Left renal cortex interstitium (tissue), 4 donors: ENCODE results near the gene DNAJC21. TPM values are rescaled to one million over a fixed set of nuclear protein-coding genes. Genes with fewer than 3 reads are reported as not detected.

Experiments
- DNase-seq, 4 donors: peaks; one replicate each; pipeline ENCODE4 v3.0.0-alpha.2; 2013; ENCODE audit warnings: low read depth in 4 of 4, low spot score in 2 of 4, missing footprints in 1 of 4
- polyA plus RNA-seq, 4 donors: library from polyadenylated mRNA; unstranded; fragments of 120-200 nt; gene quantifications; one replicate each; pipeline ENCODE4 v1.2.1, GENCODE V29; 2013; ENCODE audit not compliant: insufficient read length in 4 of 4

The DNAJC21 gene
- polyA plus RNA-seq, 4 donors = 63.8 to 87.1 (median 77.7) TPM

- no peak for DNase-seq
Measured at GRCh38 chr5:34976347-34976746, 47.0 kb downstream of the DNAJC21 start.

- peak in 1 of 4 donors; percentile 20 for DNase-seq
Measured at GRCh38 chr5:34977934-34978613, 48.7 kb downstream of the DNAJC21 start.

GRCh38 chr5:34978681-34979080 lies 49.3 kb downstream of the DNAJC21 start:
- DNase-seq = no peak

- DNase-seq = no peak
Measured at GRCh38 chr5:34982823-34983222, 53.5 kb downstream of the DNAJC21 start.

GRCh38 chr5:34986965-34987364 lies 57.6 kb downstream of the DNAJC21 start:
- DNase-seq = no peak

- no peak for DNase-seq
Measured at GRCh38 chr5:34991486-34992238, 62.3 kb downstream of the DNAJC21 start.

GRCh38 chr5:34993951-34994350 lies 64.6 kb downstream of the DNAJC21 start:
- no peak for DNase-seq

- no peak for DNase-seq
Measured at GRCh38 chr5:34996261-34996660, 66.9 kb downstream of the DNAJC21 start.

GRCh38 chr5:34998058-34998789 lies 68.9 kb downstream of the DNAJC21 start:
- DNase-seq = no peak

- no peak for DNase-seq
Measured at GRCh38 chr5:35001842-35002241, 72.5 kb downstream of the DNAJC21 start.

GRCh38 chr5:35002459-35002858 lies 73.1 kb downstream of the DNAJC21 start:
- no peak for DNase-seq

- peak in 1 of 4 donors; percentile 54 for DNase-seq
Measured at GRCh38 chr5:35003018-35003957, 73.9 kb downstream of the DNAJC21 start.

GRCh38 chr5:35004200-35004599 lies 74.8 kb downstream of the DNAJC21 start:
- no peak for DNase-seq

GRCh38 chr5:35004771-35005170 lies 75.4 kb downstream of the DNAJC21 start:
- DNase-seq = no peak

Other genes starting within 250 kb of the DNAJC21 start
- 1 to 10 TPM; 3.2 to 4.5 (median 3.8) TPM for gene TTC23L, start 90.4 kb upstream of the DNAJC21 start, polyA plus RNA-seq
- 10 to 100 TPM; 33.1 to 39.0 (median 34.4) TPM for gene RAD1, start 14.1 kb upstream of the DNAJC21 start, polyA plus RNA-seq
- 10 to 100 TPM; 46.7 to 54.4 (median 52.1) TPM for gene BRIX1, start 13.8 kb upstream of the DNAJC21 start, polyA plus RNA-seq
- 10 to 100 TPM; 39.4 to 74.1 (median 51.8) TPM for gene AGXT2, start 118.4 kb downstream of the DNAJC21 start, polyA plus RNA-seq